ENCODE data around the gene CYREN.
A peak's percentile ranks its signal among the peaks of the same experiment; 100 is the strongest.
"Not testable (repeated sequence)": the region's sequence is repeated elsewhere in the genome, so short reads cannot be mapped to it uniquely, and the experiment has no call there.

The CYREN gene, protein sequence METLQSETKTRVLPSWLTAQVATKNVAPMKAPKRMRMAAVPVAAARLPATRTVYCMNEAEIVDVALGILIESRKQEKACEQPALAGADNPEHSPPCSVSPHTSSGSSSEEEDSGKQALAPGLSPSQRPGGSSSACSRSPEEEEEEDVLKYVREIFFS

DNA sequence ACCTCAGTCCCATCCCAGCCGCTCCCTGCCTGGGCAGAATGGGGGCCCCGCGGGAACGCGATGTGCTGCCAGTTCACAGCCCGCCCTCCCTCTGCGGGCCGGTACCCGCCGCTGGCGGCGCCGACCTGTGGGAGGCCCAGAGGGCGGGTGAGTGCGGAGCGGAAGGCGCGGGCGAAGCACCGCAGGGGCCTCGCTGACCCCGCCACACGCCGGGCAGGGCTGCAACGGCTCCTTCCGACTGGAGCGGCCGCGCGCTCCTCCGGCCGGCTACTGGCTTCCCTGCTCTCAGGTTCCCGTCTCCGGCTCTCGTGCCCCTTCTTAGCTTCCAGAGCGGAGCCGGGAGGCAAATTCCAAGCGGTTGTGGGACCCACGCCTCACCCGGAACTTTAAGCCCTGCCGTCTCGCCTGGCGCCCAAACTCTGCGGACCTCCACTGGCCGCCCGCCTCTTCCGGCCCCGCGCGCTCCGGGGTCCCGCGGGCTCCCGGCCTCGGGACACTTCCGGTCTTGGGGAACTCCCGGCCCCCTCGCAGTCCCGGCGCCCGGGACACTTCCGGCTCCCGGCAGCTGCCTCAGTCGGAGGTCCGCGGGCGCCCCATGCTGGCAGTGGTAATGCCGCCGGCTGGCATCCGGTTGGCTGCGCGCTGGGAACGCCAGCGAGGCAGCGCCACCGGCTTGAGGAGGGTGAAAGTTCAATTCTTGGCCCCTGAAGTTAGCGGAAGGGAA lies at the start of gene CYREN:
CYREN (minus strand) TSS at position 434 of the 724 bp plus-strand sequence. CDS start 1,785 bp downstream, outside the sequence.
- no peaks in the 10 kb centered on the region for H3K9me3 Mint-ChIP-seq
- peak within 1 kb of the TSS; percentile 95 for H3K4me3 Mint-ChIP-seq
- H3K4me1 Mint-ChIP-seq (ENCODE audit: low read depth): peaks cover 58% of the 10 kb centered on the region
- H3K27ac Mint-ChIP-seq: peak within 1 kb of the TSS; percentile 98
- H3K27me3 Mint-ChIP-seq: no peaks in the 10 kb centered on the region
- DNase-seq: peak; percentile 95
- H3K36me3 Mint-ChIP-seq (ENCODE audit: low read depth): peaks cover 50% of the 10 kb centered on the region

DNA sequence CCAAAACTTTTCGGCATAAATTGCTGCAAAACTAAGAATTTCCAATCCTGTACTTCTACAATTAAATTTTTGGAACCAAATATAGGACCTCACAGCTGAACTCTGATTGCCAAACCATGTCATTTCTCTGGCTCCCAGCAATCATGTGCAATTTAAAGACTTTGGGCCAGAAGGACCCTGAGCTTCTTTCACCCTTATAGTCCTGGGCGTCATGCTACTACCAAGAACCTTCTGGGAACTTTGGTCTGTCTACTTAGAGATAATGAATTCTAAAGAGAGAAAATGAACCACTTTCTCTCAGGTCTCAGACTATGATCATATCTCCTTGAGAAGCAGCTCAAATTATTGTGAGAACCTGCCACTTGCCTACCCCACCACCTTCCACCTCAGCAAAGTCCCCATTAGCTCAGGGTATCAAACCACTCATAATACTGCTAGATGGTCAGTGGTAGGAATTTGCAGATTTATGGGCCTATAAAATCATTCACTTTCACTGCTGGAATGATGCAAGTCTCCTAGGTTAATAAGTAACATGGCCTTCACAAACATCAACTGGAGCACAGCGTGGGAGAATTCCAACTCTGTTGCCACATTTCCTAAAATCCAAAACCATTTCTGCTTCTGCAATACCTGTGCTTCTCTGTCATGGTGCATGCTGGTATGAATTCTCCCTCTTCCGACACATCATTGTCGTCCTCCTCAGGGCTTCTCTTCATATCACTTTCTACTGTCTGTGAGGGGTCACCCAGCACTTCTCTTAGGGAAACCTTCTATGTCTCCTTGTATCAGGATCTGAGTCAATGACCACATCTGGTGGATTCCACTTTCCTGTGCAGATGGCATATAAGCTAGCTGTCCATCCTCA lies 47.4 kb upstream of the CYREN start:
- H3K36me3 Mint-ChIP-seq (ENCODE audit: low read depth): no peaks in the 10 kb centered on the region
- H3K4me3 Mint-ChIP-seq: no peak overlapping the region
- H3K27ac Mint-ChIP-seq: no peak overlapping the region
- no peak for DNase-seq
- peaks cover 7% of the 10 kb centered on the region for H3K4me1 Mint-ChIP-seq (ENCODE audit: low read depth)
- no peaks in the 10 kb centered on the region for H3K9me3 Mint-ChIP-seq
- H3K27me3 Mint-ChIP-seq: peaks cover 7% of the 10 kb centered on the region

DNA sequence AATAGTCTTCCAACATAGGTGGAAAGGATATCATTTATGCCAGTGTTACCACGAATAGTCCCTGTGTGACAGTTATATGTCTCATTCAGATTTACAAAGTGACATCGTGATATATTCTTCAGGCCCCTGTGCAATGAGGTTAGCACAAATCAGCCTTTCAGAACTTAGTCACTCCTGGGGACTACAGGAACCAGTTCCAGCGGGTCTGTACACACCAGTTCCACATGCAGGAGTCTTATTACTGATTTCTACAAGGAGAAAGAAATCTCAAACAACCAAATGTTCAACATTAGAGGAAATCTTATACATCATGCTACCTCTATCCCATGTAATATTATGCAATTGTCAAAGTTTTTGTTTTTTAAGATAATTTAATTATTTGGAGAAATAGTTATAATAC lies 45.2 kb upstream of the CYREN start:
- Mint-ChIP-seq H3K27me3 (peaks cover 7% of the 10 kb centered on the region), H3K9me3 (no peaks in the 10 kb centered on the region), H3K4me1 (ENCODE audit: low read depth) (peaks cover 12% of the 10 kb centered on the region), H3K4me3 (no peak overlapping the region), H3K36me3 (ENCODE audit: low read depth) (peaks cover 7% of the 10 kb centered on the region), H3K27ac (no peak overlapping the region)
- DNase-seq: no peak

DNA sequence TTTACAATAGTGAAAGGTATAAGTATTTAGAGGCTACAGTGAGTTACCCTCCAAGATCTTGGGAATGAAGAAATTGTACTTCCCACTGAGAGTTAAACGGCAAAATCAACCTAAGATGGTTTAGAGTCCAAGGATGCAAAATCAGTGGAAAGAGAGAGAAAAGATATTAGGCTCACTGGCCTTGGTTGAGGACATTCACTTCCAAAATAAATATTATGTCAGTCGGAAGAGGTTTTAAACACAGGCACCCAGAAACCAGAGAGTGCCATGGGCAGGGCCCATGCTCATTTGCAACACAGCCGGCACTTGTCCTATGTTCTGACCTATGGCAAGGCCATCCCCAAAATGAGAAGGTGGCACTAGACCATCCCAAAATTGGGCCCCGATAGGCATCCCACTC lies 44.7 kb upstream of the CYREN start:
- no peak for DNase-seq
- peaks cover 17% of the 10 kb centered on the region for H3K4me1 Mint-ChIP-seq (ENCODE audit: low read depth)
- H3K9me3 Mint-ChIP-seq: no peaks in the 10 kb centered on the region
- H3K27me3 Mint-ChIP-seq: peaks cover 7% of the 10 kb centered on the region
- H3K4me3 Mint-ChIP-seq: no peak overlapping the region
- H3K27ac Mint-ChIP-seq: no peak overlapping the region
- peaks cover 8% of the 10 kb centered on the region for H3K36me3 Mint-ChIP-seq (ENCODE audit: low read depth)

DNA sequence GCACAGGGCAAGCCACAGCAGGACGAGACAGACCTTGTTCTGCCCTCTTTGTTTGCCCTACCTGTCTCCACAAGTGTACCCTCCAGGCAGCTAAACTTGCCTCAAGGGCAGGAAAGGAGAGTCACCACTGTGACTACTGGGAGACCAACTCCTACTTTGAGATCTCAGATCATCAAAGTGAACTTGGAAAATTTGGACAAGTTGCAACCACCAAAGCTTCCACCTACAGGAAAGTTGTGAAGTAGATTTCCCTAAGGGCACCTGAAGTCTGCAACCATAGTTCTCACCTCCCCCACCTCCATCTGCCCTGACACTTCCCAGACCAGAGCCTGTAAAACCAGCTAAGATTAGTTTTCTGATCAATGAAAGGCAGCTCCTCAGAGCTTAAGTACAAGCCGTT lies 43.3 kb upstream of the CYREN start:
- Mint-ChIP-seq H3K4me3 (no peak overlapping the region), H3K27me3 (peaks cover 7% of the 10 kb centered on the region), H3K9me3 (no peaks in the 10 kb centered on the region), H3K27ac (no peak overlapping the region), H3K4me1 (ENCODE audit: low read depth) (peaks cover 31% of the 10 kb centered on the region), H3K36me3 (ENCODE audit: low read depth) (peaks cover 19% of the 10 kb centered on the region)
- no peak for DNase-seq

DNA sequence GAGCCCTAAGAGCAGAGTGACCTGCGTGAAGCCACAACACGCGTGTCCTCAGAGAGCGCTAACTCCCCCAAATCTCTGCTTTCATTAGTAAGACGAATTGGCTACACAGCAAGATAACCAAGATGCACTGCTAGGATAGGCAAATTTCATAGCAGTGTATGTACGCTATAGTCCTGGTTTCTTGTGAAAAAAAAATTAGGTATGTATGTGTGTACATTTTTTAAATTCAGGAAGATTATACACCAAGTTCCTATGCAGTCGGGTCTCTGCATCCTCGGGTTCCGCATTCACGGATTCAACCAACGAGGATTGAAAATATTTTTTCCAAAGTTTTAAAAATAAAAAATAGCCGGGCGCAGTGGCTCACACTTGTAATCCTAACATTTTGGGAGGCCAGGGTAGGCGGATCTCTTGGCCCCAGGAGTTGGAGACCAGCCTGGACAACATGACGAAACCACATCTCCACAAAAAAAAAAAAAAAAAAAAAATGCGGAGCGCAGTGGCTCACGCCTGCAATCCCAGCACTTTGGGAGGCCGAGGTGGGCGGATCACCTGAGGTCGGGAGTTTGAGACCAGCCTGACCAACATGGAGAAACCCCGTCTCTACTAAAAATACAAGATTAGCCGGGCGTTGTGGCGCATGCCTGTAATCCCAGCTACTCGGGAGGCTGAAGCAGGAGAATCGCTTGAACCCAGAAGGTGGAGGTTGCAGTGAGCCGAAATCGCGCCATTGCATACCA lies 41.6 kb upstream of the CYREN start:
- Mint-ChIP-seq H3K36me3 (ENCODE audit: low read depth) (peaks cover 29% of the 10 kb centered on the region), H3K27ac (peak overlapping the region; percentile 93), H3K4me3 (peak overlapping the region; percentile 88), H3K4me1 (ENCODE audit: low read depth) (peaks cover 48% of the 10 kb centered on the region)
- H3K27me3 Mint-ChIP-seq, H3K9me3 Mint-ChIP-seq, DNase-seq: not testable (repeated sequence)

DNA sequence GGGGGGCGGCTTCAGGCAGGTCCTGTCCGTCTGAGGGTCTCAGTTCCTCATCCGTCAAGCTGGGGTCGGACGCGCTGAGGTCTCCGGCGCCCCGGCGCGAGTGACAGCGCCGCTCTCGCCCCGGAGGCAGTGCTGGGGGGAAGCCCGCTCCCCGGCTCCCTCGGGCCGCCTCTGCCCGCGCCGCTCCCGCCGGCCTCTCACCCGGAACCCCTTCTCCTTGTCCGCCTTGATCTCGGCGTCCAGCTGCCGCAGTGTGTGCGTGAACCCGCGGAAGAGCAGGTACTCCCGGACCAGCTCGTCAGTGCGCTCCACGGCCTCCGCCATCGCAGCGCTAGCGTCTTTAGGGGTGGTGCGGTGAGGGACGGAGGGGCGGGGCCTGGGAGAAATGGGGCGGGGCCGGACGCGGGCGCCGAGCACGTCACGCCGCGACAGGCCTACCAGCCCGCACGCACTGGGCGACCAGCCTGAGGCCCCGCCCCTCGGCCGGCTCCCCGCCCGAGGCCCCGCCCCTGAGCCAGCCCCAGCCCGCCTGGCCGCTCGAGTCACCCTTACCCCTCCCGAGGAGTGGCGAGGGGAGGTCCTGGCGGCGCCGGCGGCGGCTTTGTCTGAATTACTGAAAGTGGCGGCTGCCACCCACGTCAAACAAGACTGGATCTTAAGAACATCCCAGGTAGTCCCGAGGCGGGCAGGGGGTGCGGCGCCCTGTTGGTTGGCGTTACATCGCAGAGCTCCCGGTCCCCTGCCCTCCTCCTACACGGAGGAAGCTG lies 40.9 kb upstream of the CYREN start, which contains the start of gene WDR91:
WDR91 (minus strand) TSS at position 348 of the 767 bp plus-strand sequence; CDS start at position 324, 24 bp downstream.
- H3K4me3 Mint-ChIP-seq: peak within 1 kb of the TSS; percentile 94
- H3K36me3 Mint-ChIP-seq (ENCODE audit: low read depth): peaks cover 32% of the 10 kb centered on the region
- H3K9me3 Mint-ChIP-seq: no peaks in the 10 kb centered on the region
- H3K27ac Mint-ChIP-seq: peak within 1 kb of the TSS; percentile 97
- H3K4me1 Mint-ChIP-seq (ENCODE audit: low read depth): peaks cover 53% of the 10 kb centered on the region
- DNase-seq: peak; percentile 98
- H3K27me3 Mint-ChIP-seq: no peaks in the 10 kb centered on the region

DNA sequence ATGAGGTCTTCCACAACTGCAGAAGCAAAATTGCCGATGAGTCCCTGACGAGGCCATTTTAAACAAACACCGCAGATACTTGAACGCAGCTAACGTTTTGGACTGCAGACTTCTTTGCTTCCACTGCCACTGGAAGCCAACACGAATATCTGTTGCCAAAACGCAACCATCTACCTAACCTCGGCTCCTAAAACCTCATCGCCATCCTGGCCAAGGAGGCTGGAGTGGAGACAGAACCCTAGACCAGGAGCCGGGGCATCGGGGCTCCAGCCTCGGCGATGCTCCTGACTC lies 40.3 kb upstream of the CYREN start:
- Mint-ChIP-seq H3K4me1 (ENCODE audit: low read depth) (peaks cover 58% of the 10 kb centered on the region), H3K9me3 (no peaks in the 10 kb centered on the region), H3K4me3 (peak overlapping the region; percentile 94), H3K27ac (peak overlapping the region; percentile 97), H3K27me3 (no peaks in the 10 kb centered on the region), H3K36me3 (ENCODE audit: low read depth) (peaks cover 37% of the 10 kb centered on the region)
- no peak for DNase-seq

DNA sequence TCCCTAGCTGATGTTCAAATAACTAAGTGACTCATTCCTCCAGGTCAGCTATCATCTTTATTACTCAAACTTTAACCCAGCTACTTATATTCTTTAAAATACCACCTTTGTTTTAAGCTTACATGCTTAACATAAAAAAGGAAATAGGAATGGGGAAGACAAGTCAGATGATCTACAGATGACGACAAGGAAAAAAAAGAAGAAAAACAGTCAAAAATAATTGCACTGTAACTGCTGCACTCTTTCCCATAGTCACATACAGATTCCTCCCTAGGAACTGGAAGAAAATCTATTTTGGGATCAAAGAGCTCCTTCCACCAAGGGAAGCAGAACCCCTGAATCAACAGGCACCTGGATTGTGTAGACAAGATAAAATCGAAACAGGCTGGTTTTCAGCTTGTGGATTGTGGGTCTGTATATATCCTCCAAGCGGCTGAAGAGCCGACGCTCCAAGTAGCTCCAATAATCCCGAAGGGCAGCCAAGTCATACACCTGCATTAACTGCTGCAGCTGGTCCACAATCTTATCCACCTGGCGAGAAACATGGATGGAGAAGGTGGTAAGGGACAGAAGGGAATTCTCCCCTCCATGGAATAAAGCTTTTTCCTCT lies 38.8 kb upstream of the CYREN start:
- H3K27ac Mint-ChIP-seq: no peak overlapping the region
- peaks cover 63% of the 10 kb centered on the region for H3K4me1 Mint-ChIP-seq (ENCODE audit: low read depth)
- H3K27me3 Mint-ChIP-seq: no peaks in the 10 kb centered on the region
- DNase-seq: no peak
- peak overlapping the region; percentile 8 for H3K4me3 Mint-ChIP-seq
- H3K9me3 Mint-ChIP-seq: no peaks in the 10 kb centered on the region
- peaks cover 52% of the 10 kb centered on the region for H3K36me3 Mint-ChIP-seq (ENCODE audit: low read depth)

DNA sequence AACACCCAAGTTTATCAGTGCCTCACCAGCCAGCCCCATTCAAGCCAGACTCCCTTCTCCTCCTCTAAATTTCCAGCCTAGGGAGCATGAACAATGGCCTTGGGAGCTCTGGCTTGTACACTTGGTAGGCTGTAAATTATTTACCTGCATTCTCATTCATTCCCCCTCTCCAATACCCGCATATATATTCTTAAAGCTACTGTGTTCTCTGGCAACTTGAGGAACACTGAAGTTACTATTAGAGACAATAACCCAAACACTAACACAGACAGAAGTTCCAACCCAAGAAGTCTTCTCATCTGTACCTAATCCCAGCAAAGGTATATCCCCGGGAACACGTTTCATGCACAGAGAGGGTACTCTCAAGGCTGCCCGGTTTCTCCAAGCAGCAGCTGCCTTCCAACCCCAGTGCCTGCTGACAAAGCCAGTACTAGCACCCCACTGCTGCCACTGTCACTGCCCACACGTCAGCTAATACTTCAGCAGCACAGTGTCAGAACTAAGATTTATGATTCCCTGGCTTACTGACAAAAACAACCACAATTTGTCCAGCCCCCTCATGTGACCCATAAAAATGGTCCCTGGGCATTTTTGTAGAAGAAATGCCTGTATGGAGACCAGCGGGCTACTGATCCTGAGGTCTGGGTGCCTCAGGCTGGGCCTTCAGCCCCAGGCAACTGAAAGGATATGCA lies 37.7 kb upstream of the CYREN start:
- Mint-ChIP-seq H3K9me3 (no peaks in the 10 kb centered on the region), H3K27me3 (no peaks in the 10 kb centered on the region), H3K4me1 (ENCODE audit: low read depth) (peaks cover 69% of the 10 kb centered on the region), H3K36me3 (ENCODE audit: low read depth) (peaks cover 62% of the 10 kb centered on the region), H3K27ac (peak overlapping the region; percentile 71), H3K4me3 (peak overlapping the region; percentile 2)
- no peak for DNase-seq

DNA sequence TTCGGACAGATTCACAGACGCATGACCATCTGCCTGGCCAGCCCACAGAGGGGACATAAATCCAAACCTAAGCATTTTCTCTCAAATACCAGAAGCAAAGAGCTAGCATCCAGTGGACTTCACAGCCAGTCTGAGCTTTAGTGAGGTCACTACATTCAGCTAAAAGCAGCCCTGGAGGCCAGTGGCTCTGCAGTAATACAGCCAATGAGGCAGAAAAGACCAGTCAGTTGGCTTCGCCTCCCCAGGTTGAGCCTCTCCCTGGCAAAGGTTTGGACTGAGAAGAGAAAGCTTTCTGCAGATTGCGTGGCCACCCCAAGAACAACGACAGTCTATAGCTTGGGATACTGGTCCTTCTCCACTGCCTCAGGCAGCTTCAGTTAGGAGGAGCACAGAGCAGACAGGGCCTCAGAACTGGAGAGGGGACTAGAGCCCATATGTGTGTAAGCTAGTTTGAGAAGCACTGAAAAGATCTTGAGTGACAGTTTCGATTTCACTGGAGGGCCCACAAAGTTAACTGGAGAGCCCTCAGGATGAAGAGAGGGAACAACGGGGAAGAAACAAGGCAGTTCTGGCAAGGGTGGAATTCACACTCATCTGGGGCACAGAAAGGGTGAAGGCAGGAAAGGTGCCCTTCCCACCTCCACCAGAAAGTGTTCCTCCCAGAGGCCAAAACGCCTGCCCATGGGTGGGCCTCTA lies 37.0 kb upstream of the CYREN start:
- peaks cover 69% of the 10 kb centered on the region for H3K36me3 Mint-ChIP-seq (ENCODE audit: low read depth)
- peaks cover 74% of the 10 kb centered on the region for H3K4me1 Mint-ChIP-seq (ENCODE audit: low read depth)
- no peak for DNase-seq
- peak overlapping the region; percentile 5 for H3K4me3 Mint-ChIP-seq
- no peaks in the 10 kb centered on the region for H3K9me3 Mint-ChIP-seq
- no peaks in the 10 kb centered on the region for H3K27me3 Mint-ChIP-seq
- peak overlapping the region; percentile 71 for H3K27ac Mint-ChIP-seq

DNA sequence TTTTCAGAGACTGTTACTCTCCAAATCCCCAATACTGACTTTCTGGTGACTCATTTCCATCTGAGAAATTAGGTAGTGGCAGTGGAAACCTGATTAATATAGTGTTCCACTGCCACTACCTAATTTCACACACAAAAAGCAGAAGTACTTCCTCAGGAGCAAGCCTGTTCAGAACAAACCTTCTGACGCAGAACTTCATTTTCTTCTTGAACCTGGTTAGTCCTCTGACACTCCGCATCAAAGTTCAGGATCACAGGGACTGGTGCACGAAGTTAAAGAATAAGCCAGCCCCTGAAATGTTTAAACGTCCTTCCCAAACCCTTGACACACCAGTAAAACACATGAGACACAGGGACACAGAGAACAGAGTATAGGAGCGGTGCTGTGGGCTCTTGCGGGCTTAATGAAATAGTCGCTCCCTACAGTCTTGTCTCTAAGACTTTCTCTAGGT lies 36.5 kb upstream of the CYREN start:
- H3K27me3 Mint-ChIP-seq: no peaks in the 10 kb centered on the region
- H3K4me1 Mint-ChIP-seq (ENCODE audit: low read depth): peaks cover 77% of the 10 kb centered on the region
- H3K4me3 Mint-ChIP-seq: peak overlapping the region; percentile 5
- peaks cover 75% of the 10 kb centered on the region for H3K36me3 Mint-ChIP-seq (ENCODE audit: low read depth)
- peak overlapping the region; percentile 71 for H3K27ac Mint-ChIP-seq
- no peak for DNase-seq
- H3K9me3 Mint-ChIP-seq: no peaks in the 10 kb centered on the region
